K562 (cell line): ENCODE results near the gene WWOX. TPM values are rescaled to one million over a fixed set of nuclear protein-coding genes. Genes with fewer than 3 reads are reported as not detected.

Source experiments
- ATAC-seq: fragments of 200-7000 bp; cut with Tn5 transposase; 3 replicates; pipeline ENCODE4 v1.9.1; 2020; ENCODE audit warnings: moderate library complexity
- BruUV-seq: library from RNA; stranded (reverse); fragments of 400-500 nt; replicated peaks from 2 replicates; lab custom pipeline; 2021; lab: Mats Ljungman, UMichigan
- CTCF ChIA-PET: fragments of 300-600 bp; formaldehyde crosslinking; extraction: SDS; loops from one replicate; lab custom pipeline; 2021; ENCODE audit warnings: low intra/inter-chr PET ratio; lab: Yijun Ruan, JAX
- POLR2A ChIA-PET: fragments of 300-600, 350-650 bp; sonication (Branson Sonifier 250); formaldehyde crosslinking; extraction: SDS; loops from one replicate; lab custom pipeline; 2021; ENCODE audit warnings: antibody characterized with exemption, inconsistent platforms; lab: Yijun Ruan, JAX
- DNase-seq, 4 experiments: peaks; one replicate each; pipeline versions ENCODE4 v3.0.0 to v3.0.0-alpha.2; 2011 to 2018; ENCODE audit warnings: low spot score in 3 of 4, mixed read lengths in 3 of 4; ENCODE audit errors: extremely low read depth in 1 of 4
- FAIRE-seq: peaks from 2 replicates; lab custom pipeline; 2011; peaks lifted over from hg19 to GRCh38; lab: Jason Lieb, UNC
- H2AFZ ChIP-seq: 2 replicates; pipeline ENCODE4 v1.6.0; 2011; ENCODE audit warnings: low read depth, low read length, control low read depth, inconsistent platforms
- H3K27ac ChIP-seq: fragments of 200-600 bp; 3 replicates; pipeline ENCODE4 v1.8.0; 2011; ENCODE audit warnings: low read depth, mild to moderate bottlenecking, control low read depth, inconsistent platforms, low read length, moderate library complexity, mixed read lengths; ENCODE audit errors: extremely low read depth
- H3K27me3 ChIP-seq, 2 experiments: fragments of 300-600 bp in 1 of 2; 2 replicates in 1 of 2; 3 replicates in 1 of 2; pipeline versions ENCODE4 v1.6.0 to v1.8.0; 2011; ENCODE audit warnings: inconsistent platforms in 2 of 2, low read length in 2 of 2, mild to moderate bottlenecking in 1 of 2, mixed read lengths in 1 of 2, moderate library complexity in 1 of 2; ENCODE audit not compliant: control insufficient read depth in 2 of 2, insufficient read depth in 2 of 2
- H3K36me3 ChIP-seq: fragments of 300-600 bp; 3 replicates; pipeline ENCODE4 v1.8.0; 2011; ENCODE audit warnings: mild to moderate bottlenecking, low read length, inconsistent platforms; ENCODE audit not compliant: control insufficient read depth, insufficient read depth
- H3K4me1 ChIP-seq, 2 experiments: fragments of 200-600 bp in 1 of 2; replicated peaks in 1 of 2; 2 replicates in 1 of 2; 3 replicates in 1 of 2; pipeline versions ENCODE4 v1.5.1 to v1.8.0; 2011; ENCODE audit warnings: inconsistent platforms in 2 of 2, low read length in 2 of 2, mild to moderate bottlenecking in 1 of 2, mixed read lengths in 1 of 2, moderate library complexity in 1 of 2; ENCODE audit not compliant: control insufficient read depth in 2 of 2, insufficient read depth in 2 of 2
- H3K4me2 ChIP-seq: 2 replicates; pipeline ENCODE4 v1.6.1; 2011; ENCODE audit warnings: low read length, control low read depth, inconsistent platforms, mixed read lengths; ENCODE audit not compliant: insufficient read depth
- H3K4me3 ChIP-seq: fragments of 200-600 bp; sonication (generic), shearing (Covaris generic); 2 replicates; pipeline ENCODE4 v1.5.1; 2016; ENCODE audit warnings: control low read depth, inconsistent platforms
- H3K79me2 ChIP-seq: fragments of 200-600 bp; 3 replicates; pipeline ENCODE4 v1.8.0; 2011; ENCODE audit warnings: low read length, inconsistent platforms; ENCODE audit not compliant: control insufficient read depth, insufficient read depth
- H3K9ac ChIP-seq, 2 experiments: 2 replicates each; pipeline versions ENCODE4 v1.6.0 to v1.6.1; 2011; ENCODE audit warnings: low read depth in 2 of 2, low read length in 2 of 2, control low read depth in 1 of 2, inconsistent platforms in 1 of 2, mild to moderate bottlenecking in 1 of 2, mixed read lengths in 1 of 2; ENCODE audit not compliant: insufficient read depth in 1 of 2
- H3K9me1 ChIP-seq: one replicate; pipeline ENCODE4 v1.6.0; 2011; ENCODE audit warnings: inconsistent platforms, mild to moderate bottlenecking, low read length, moderate library complexity; ENCODE audit not compliant: control insufficient read depth, insufficient read depth
- H3K9me3 ChIP-seq: replicated peaks from 2 replicates; pipeline ENCODE4 v1.5.1; 2011; ENCODE audit warnings: low read depth, low read length, inconsistent platforms; ENCODE audit not compliant: control insufficient read depth, insufficient read depth
- H4K20me1 ChIP-seq: replicated peaks from 2 replicates; pipeline ENCODE4 v1.6.1; 2011; ENCODE audit warnings: low read length, inconsistent platforms, mixed read lengths; ENCODE audit not compliant: control insufficient read depth, insufficient read depth
- ERF ChIP-seq: fragments of 450-650 bp; formaldehyde crosslinking; IDR thresholded peaks from 2 replicates; pipeline ENCODE4 v1.4.0; 2020; ENCODE audit warnings: mild to moderate bottlenecking, mixed read lengths
- FOXP1 ChIP-seq: sonication (generic); formaldehyde crosslinking; IDR thresholded peaks from 2 replicates; pipeline ENCODE4 v1.8.0; 2022; ENCODE audit warnings: mild to moderate bottlenecking, missing genetic modification reagents
- HDAC3 ChIP-seq: fragments of 450-650 bp; IDR thresholded peaks from 2 replicates; pipeline ENCODE4 v1.6.1; 2018; ENCODE audit warnings: borderline replicate concordance, mild to moderate bottlenecking, moderate library complexity; ENCODE audit not compliant: partially characterized antibody
- HIVEP1 ChIP-seq: fragments of 250-450 bp; sonication (Bioruptor Pico); IDR thresholded peaks from 2 replicates; pipeline ENCODE4 v1.4.0; 2020; ENCODE audit warnings: mild to moderate bottlenecking
- KAT7 ChIP-seq: sonication (generic); formaldehyde crosslinking; IDR thresholded peaks from 2 replicates; pipeline ENCODE4 v1.8.0; 2022; ENCODE audit warnings: missing genetic modification reagents, mild to moderate bottlenecking, borderline replicate concordance
- ZNF124 ChIP-seq: sonication (generic); formaldehyde crosslinking; IDR thresholded peaks from 2 replicates; pipeline ENCODE4 v1.8.1; 2022; ENCODE audit warnings: missing genetic modification reagents
- WGBS: fragments of 100-300 bp; shearing (Covaris generic); methylation state at CpG from one replicate; pipeline ENCODE4 v1.1.6; 2016; ENCODE audit warnings: low coverage, mixed read lengths; ENCODE audit not compliant: insufficient coverage; ENCODE audit errors: missing lambda C conversion rate; 5-methylcytosine and 5-hydroxymethylcytosine counted together
- in situ Hi-C: fragments of 300-500 bp; cut with MboI; formaldehyde crosslinking; loops from 4 replicates; pipeline ENCODE4 v1.15.0; 2018; ENCODE audit warnings: inconsistent platforms, mixed read lengths
- intact Hi-C: fragments of 100-400 bp; cut with micrococcal nuclease; formaldehyde crosslinking; loops from 2 replicates; pipeline ENCODE4 v1.14.2; 2022
- polyA plus RNA-seq, 8 experiments: library from polyadenylated mRNA; depleted of rRNA in 4 of 8; stranded (reverse) in 5 of 8; unstranded in 3 of 8; fragments of >200 nt; fragmentation: Nextera tagmentation in 2 of 8; fragmentation: Illumina TruSeq in 1 of 8; extraction: Ambion mirVana in 2 of 8; extraction: Trizol in 1 of 8; gene quantifications; 2 replicates each; pipeline versions ENCODE4 v1.2.1 to v1.2.3, GENCODE V29; 2011 to 2014; ENCODE audit warnings: inconsistent platforms in 1 of 8, missing spikeins in 1 of 8
- total RNA-seq, 7 experiments: library from RNA; depleted of rRNA in 6 of 7; stranded (reverse); fragments of >200 nt in 6 of 7; fragmentation: Illumina TruSeq in 2 of 7; extraction: Trizol in 2 of 7; gene quantifications; 2 replicates each; pipeline versions ENCODE4 v1.2.1 to v1.2.3, GENCODE V29; 2011 to 2021; ENCODE audit warnings: low replicate concordance in 1 of 7
- TF ChIP-seq, protein P1 (sequence below): fragments of 200-600 bp; sonication (generic); IDR thresholded peaks from one replicate; pipeline ENCODE4 v1.6.1; 2012; ENCODE audit warnings: mild to moderate bottlenecking, low read depth, low read length, inconsistent platforms
- TF ChIP-seq, protein P2 (sequence below): fragments of 450-650 bp; IDR thresholded peaks from one replicate; pipeline ENCODE4 v1.6.1; 2018; ENCODE audit warnings: mild to moderate bottlenecking, moderate library complexity; ENCODE audit not compliant: partially characterized antibody
- TF ChIP-seq, protein P3 (sequence below): fragments of 450-650 bp; IDR thresholded peaks from 2 replicates; pipeline ENCODE4 v1.6.1; 2016; ENCODE audit warnings: missing biosample characterization, missing genetic modification characterization

The WWOX gene
- total and polyA plus RNA-seq, 9 of the 15 experiments (the other 6 are each of a cell fraction or from before 2014, with no cell fraction given): 1.6 to 22.7 (median 8.1) TPM

DNA sequence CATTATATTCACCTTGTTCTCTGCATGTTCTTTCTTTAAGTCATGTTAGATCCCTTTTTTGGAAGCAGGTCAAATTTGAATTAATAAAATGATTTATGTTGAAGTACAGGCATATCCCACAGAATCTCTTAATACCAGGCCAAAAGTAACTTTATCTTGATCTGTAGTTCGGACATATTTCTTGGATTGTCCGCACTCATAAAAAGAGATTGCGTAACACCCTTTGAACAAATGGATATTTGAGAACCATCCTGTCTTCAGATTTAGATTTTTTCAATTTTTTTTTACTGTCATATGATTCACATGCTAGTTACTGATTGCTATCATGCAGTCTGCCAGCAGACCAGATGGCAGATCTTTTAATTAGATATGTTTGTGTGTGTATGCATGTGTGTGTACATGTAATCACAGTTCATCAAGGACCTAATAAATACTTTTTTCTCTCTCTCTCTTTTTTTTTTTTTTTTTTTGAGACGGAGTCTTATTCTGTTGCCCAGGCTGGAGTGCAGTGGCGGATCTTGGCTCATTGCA is 352.6 kb downstream of the WWOX start:
- Histone ChIP-seq H3K4me1 (no peaks in the 10 kb centered on the region), H3K79me2 (no peaks in the 10 kb centered on the region), H3K9me1 (no peaks in the 10 kb centered on the region), H3K36me3 (no peaks in the 10 kb centered on the region), H2AFZ (no peak overlapping the region), H3K27ac (no peak overlapping the region), H3K4me3 (no peak overlapping the region), H3K9me3 (no peaks in the 10 kb centered on the region), H3K9ac (no peak overlapping the region), H4K20me1 (no peaks in the 10 kb centered on the region), H3K27me3 (no peaks in the 10 kb centered on the region; a peak in 2 of 5 replicates), H3K4me2 (no peak overlapping the region)
- in situ Hi-C loops: no loop called here
- intact Hi-C loops: no loop called here
- no peak for ATAC-seq
- WGBS: 47% methylated on average over 4 of the region's 5 CpGs
- ChIA-PET POLR2A (no interaction called here), CTCF (no interaction called here)
- no TSS peak for BruUV-seq
- DNase-seq: no peak
- FAIRE-seq: no peak
- TF ChIP-seq ERF (CRISPR knock-in tag) (no peak), HIVEP1 (CRISPR knock-in tag) (no peak), FOXP1 (CRISPR knock-in tag) (no peak), KAT7 (no peak), HDAC3 (no peak), ZNF124 (no peak)
- TF ChIP-seq, protein P1, sequence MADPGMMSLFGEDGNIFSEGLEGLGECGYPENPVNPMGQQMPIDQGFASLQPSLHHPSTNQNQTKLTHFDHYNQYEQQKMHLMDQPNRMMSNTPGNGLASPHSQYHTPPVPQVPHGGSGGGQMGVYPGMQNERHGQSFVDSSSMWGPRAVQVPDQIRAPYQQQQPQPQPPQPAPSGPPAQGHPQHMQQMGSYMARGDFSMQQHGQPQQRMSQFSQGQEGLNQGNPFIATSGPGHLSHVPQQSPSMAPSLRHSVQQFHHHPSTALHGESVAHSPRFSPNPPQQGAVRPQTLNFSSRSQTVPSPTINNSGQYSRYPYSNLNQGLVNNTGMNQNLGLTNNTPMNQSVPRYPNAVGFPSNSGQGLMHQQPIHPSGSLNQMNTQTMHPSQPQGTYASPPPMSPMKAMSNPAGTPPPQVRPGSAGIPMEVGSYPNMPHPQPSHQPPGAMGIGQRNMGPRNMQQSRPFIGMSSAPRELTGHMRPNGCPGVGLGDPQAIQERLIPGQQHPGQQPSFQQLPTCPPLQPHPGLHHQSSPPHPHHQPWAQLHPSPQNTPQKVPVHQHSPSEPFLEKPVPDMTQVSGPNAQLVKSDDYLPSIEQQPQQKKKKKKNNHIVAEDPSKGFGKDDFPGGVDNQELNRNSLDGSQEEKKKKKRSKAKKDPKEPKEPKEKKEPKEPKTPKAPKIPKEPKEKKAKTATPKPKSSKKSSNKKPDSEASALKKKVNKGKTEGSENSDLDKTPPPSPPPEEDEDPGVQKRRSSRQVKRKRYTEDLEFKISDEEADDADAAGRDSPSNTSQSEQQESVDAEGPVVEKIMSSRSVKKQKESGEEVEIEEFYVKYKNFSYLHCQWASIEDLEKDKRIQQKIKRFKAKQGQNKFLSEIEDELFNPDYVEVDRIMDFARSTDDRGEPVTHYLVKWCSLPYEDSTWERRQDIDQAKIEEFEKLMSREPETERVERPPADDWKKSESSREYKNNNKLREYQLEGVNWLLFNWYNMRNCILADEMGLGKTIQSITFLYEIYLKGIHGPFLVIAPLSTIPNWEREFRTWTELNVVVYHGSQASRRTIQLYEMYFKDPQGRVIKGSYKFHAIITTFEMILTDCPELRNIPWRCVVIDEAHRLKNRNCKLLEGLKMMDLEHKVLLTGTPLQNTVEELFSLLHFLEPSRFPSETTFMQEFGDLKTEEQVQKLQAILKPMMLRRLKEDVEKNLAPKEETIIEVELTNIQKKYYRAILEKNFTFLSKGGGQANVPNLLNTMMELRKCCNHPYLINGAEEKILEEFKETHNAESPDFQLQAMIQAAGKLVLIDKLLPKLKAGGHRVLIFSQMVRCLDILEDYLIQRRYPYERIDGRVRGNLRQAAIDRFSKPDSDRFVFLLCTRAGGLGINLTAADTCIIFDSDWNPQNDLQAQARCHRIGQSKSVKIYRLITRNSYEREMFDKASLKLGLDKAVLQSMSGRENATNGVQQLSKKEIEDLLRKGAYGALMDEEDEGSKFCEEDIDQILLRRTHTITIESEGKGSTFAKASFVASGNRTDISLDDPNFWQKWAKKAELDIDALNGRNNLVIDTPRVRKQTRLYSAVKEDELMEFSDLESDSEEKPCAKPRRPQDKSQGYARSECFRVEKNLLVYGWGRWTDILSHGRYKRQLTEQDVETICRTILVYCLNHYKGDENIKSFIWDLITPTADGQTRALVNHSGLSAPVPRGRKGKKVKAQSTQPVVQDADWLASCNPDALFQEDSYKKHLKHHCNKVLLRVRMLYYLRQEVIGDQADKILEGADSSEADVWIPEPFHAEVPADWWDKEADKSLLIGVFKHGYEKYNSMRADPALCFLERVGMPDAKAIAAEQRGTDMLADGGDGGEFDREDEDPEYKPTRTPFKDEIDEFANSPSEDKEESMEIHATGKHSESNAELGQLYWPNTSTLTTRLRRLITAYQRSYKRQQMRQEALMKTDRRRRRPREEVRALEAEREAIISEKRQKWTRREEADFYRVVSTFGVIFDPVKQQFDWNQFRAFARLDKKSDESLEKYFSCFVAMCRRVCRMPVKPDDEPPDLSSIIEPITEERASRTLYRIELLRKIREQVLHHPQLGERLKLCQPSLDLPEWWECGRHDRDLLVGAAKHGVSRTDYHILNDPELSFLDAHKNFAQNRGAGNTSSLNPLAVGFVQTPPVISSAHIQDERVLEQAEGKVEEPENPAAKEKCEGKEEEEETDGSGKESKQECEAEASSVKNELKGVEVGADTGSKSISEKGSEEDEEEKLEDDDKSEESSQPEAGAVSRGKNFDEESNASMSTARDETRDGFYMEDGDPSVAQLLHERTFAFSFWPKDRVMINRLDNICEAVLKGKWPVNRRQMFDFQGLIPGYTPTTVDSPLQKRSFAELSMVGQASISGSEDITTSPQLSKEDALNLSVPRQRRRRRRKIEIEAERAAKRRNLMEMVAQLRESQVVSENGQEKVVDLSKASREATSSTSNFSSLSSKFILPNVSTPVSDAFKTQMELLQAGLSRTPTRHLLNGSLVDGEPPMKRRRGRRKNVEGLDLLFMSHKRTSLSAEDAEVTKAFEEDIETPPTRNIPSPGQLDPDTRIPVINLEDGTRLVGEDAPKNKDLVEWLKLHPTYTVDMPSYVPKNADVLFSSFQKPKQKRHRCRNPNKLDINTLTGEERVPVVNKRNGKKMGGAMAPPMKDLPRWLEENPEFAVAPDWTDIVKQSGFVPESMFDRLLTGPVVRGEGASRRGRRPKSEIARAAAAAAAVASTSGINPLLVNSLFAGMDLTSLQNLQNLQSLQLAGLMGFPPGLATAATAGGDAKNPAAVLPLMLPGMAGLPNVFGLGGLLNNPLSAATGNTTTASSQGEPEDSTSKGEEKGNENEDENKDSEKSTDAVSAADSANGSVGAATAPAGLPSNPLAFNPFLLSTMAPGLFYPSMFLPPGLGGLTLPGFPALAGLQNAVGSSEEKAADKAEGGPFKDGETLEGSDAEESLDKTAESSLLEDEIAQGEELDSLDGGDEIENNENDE: no peak
- TF ChIP-seq, protein P2, sequence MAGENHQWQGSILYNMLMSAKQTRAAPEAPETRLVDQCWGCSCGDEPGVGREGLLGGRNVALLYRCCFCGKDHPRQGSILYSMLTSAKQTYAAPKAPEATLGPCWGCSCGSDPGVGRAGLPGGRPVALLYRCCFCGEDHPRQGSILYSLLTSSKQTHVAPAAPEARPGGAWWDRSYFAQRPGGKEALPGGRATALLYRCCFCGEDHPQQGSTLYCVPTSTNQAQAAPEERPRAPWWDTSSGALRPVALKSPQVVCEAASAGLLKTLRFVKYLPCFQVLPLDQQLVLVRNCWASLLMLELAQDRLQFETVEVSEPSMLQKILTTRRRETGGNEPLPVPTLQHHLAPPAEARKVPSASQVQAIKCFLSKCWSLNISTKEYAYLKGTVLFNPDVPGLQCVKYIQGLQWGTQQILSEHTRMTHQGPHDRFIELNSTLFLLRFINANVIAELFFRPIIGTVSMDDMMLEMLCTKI: no peak
- TF ChIP-seq, protein P3, sequence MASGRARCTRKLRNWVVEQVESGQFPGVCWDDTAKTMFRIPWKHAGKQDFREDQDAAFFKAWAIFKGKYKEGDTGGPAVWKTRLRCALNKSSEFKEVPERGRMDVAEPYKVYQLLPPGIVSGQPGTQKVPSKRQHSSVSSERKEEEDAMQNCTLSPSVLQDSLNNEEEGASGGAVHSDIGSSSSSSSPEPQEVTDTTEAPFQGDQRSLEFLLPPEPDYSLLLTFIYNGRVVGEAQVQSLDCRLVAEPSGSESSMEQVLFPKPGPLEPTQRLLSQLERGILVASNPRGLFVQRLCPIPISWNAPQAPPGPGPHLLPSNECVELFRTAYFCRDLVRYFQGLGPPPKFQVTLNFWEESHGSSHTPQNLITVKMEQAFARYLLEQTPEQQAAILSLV (tag): 0 out of 2 replicates have a peak, but pooled peaks have one; percentile 55
